K562 treated with DMSO at 1 percent for 48 hours (cell line): ENCODE results near the gene DBF4. TPM values are rescaled to one million over a fixed set of nuclear protein-coding genes. Genes with fewer than 3 reads are reported as not detected.

Experiments used
- total RNA-seq: library from RNA; unstranded; fragments of 300-600 nt; gene quantifications from 2 replicates; pipeline ENCODE4 v1.2.3, GENCODE V29; 2022; ENCODE audit warnings: low replicate concordance; ENCODE audit errors: extremely low read depth

The DBF4 gene
- not detected in 2 replicates for total RNA-seq

DNA sequence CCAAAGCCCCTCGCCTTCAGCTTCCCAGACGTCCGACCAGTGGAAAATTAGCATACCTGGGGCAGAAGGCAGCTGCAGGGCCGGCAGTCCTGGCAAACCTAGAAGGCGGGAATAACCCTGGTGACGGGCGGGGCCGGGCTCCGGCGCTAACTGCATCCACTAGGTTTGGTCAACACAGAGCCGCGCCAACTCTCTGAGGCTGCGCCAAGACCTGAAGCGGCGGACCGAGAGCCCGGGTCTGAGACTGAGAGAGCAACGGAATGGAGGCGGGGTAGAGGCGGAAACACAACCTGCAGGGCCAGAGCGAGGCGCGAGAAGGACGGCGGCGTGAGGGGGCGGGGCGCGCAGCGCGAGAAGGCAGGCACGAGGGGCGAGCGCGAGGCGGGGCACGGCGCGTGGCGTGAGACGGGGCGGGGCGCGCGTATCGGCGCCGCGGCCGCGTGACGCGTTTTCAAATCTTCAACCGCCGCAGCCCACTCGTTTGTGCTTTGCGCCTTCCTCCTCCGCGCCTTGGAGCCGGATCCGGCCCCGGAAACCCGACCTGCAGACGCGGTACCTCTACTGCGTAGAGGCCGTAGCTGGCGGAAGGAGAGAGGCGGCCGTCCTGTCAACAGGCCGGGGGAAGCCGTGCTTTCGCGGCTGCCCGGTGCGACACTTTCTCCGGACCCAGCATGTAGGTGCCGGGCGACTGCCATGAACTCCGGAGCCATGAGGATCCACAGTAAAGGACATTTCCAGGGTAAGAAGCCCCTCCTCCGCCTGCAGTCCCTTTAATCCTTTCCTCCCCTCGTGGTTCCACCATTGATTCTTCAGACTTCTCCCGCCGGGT, at the start of gene DBF4, which contains the start of gene SLC25A40:
DBF4 (plus strand) TSS at position 454 of the 829 bp plus-strand sequence; CDS start at position 694, 240 bp downstream.
SLC25A40 (minus strand) TSS at position 321 of the 829 bp plus-strand sequence. CDS start 17,633 bp downstream, outside the sequence.

GRCh38 chr7:87933953-87934698, 57.8 kb downstream of the DBF4 start, which contains the start of gene ADAM22:
ADAM22 (plus strand) TSS chr7:87934251; CDS start chr7:87934466, 215 bp downstream.

Other genes with a start within 250 kb of the DBF4 start
- gene RUNDC3B, start 248.1 kb upstream of the DBF4 start, total RNA-seq = not detected in 2 replicates
- gene SLC25A40, start 133 bp upstream of the DBF4 start, total RNA-seq = not detected in 2 replicates
- gene ADAM22, start 57.8 kb downstream of the DBF4 start, total RNA-seq = not detected in 2 replicates